HG03039 (cell line): Measurements from ENCODE around the gene FAM111B.
A peak's percentile ranks its signal among the peaks of the same experiment; 100 is the strongest.

Experiments used
- ATAC-seq: cut with Tn5 transposase; IDR thresholded peaks from one replicate; pipeline ENCODE4 v1.9.1; 2021; ENCODE audit warnings: mild to moderate bottlenecking, moderate library complexity; ENCODE audit not compliant: unreplicated experiment

The FAM111B gene

DNA sequence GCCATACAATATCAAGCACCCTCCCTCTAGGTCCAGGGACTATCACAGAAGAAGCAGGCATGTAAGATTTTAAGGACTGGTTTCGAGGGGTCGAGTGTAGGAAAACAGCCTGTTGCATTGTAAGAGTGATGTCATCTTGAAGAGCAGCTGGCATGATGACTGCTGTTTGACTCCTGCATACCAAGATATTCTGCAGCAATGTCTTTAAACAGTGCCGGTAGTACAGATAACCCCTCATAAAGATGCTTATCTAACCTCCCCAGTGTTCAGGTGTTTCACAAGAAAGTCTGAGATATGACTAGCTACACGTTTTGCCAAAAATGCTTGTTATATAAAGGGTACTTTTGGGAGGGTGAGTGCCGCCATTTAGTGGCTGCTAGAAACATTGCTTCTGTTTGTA is 47.6 kb downstream of the FAM111B start:
- ATAC-seq: no peak

DNA sequence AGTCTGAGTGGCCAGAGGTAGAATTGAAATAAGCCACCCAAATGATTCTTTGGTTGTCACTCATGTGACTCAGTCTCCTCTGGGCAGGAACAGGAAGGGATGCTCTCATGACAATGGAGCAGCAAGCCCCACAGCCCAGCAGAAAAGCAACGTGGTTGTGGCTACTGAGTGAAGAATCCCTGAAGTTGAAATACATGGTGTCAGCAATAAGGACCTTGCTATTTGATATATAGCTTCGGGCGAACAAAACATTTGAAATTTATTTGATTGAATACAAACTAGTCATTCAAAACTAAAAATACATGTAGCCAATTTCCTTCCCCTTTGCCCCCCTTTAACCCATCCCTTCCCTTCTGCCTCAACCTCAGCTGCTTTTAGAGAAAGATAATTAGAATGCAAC is 50.4 kb downstream of the FAM111B start:
- ATAC-seq: no peak

DNA sequence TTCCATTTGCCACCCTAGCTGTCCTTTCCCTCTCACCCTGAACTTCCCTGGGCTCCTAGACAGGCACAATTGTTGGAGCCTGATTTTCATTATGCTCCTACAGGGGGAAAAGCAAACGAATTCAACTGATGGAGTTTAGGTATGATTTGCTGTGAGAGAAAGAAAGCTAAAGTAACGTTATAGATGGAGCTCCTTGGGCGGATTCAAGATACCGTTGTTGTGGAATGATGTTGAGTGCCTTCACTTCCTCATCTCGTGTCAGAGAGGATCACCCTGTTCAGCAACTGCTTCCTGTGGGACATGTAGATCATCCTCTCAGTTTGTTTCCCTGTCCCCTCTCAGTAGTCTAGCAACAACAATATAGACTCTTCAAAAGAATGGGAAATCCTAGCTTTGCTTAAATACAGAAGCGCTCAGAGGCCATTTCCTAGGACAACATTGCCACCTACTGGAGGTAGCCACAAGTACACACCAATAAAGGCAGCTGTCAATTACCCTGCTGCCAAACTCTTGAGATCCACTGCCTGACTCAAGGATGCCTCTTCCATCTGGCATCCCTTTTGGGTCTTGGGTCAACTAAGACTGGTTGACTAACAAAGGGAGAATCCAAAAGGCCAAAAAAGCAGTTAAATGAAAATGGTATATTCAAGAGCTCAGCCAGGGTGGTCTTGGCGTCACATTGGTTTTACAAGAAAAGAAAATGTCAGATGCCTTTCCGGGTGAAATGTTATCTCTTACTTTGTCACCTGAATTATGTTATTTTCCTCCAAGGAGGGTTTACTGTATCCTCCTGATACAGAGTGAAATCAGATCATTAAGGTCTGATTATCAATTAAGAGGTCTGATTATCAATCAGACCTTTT is 51.4 kb downstream of the FAM111B start:
- ATAC-seq: peak; percentile 91

DNA sequence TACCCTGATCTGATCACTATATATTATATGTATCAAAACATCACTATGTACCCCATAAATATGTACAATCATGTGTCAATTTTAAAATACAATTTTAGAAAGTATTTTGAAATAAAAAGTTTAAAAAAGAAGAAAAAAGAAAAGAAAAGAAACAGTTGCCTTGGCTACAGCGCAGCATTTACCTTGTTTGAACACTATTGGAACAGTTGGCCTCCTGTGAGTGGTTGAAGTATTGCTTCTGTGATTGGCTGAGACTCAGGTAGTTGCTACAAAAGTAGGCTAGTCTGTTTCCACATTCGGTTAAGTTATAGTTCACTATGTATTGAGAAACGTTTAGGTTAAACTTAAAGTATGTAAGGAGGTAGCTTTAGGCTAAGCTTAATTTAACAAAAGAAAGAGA is 57.0 kb downstream of the FAM111B start:
- ATAC-seq: no peak

DNA sequence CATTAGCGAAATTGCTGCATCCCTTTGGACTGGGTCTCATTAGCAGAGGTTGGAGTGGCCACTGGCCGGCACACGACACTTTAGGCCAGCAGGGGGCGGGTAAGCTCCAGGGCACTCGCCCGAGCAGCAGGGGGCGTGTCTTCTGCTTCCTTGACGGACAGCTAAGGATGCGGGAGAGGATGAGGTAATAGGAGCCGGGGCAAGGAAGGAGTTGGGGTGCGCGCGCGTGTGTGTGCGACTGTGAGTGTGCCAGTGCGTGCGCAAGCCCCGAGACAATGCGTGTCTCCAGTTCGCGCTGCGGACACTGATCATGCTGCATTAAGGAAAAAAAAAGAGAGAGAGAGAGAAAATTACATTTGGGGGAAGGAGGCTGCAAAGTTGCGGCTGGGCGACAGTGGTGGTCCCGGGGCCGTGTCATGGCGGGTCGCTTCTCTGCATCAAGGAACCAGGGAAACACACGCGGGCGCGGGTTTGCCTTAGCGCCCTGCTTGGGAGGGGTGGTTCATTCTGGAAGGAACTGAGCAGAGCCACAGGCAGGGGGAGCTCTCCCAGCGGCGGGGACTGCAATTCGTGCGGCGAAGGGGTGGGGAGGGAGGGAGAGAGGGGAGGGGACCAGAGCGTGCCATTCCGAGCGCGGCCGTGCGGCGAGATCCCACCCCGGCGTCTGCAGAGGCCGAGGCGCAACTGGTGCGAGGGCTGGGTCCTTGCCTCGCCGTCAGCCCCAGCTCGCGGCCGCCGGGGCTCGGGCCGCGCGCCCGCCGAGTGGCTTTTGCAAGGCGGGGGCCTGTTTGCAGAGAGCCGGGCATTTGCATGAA is 64.7 kb downstream of the FAM111B start, which contains the start of gene DTX4:
TSS of gene DTX4 (plus strand) at position 625 of the 815 bp plus-strand sequence. CDS start 464 bp downstream, outside the sequence.
- ATAC-seq: peak; percentile 77

DNA sequence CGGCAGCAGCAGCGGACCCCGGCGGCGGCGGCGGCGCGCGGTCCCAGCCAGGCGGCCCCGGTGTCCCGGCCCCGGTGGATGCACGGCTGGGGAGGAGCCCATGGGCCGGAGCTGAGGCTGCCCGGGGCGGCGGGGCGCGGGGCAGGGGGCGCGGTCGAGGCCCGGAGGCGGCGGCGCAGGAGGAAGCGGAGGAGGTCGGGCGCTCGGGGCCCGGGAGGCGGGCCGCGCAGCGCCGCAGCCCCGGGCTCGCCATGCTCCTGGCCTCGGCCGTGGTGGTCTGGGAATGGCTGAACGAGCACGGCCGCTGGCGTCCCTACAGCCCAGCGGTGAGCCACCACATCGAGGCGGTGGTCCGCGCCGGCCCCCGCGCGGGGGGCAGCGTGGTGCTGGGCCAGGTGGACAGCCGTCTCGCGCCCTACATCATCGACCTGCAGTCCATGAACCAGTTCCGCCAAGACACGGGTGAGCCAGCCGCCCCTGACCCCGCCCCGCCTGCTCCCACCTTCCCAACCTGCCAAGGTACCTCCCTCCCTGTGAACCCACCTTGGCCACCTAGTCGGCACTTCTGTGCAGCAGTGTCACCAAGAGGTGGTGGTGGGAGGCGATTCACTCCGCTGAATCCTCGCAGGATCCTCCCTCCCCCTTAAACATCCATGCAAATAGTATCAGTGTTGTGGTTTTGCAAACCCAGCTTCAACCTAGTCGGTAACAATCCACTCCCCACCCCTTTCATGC is 65.5 kb downstream of the FAM111B start:
- peak; percentile 29 for ATAC-seq

DNA sequence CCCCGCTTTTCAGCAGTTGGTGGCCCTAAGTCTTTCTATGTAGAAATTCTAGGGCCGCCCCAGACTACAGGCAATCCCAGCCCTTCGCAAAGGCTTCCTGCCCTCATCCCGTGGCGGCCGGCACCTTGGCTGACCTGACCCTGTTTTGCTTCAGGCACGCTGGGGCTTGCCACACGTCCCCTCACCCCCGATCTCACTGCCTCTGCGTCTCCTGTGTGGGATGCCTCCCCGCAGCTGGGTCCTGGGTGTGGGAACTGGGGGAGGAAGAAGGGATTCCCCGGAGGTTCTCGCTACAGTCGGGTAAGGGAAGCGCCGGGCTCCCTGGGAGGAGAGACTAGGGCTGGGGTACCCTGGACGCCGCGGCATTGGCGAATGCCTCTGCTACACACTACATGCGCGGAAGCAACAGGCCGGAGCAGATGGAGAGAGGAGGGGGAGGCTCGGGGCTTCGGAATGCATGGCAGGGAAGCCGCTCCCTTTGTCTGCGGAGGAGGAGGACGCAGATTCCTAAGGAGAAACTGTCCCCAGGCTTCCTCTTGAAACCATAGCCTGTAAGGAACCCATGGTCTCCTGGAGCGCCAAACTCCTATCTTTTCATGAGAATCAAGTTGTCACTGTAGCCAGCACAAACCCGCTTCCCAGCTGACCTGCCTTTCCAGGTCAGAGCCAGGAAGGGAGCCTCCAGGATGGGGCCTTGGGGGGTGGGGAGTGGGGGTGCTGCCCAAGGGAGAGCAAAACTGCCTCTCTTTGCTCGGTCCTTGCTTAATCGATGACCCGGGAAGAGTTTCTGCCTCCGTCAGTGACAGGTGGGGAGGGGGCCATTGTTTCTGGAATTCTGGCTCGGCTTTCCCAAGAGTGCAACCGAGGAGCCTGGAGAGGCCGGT is 66.3 kb downstream of the FAM111B start:
- no peak for ATAC-seq

DNA sequence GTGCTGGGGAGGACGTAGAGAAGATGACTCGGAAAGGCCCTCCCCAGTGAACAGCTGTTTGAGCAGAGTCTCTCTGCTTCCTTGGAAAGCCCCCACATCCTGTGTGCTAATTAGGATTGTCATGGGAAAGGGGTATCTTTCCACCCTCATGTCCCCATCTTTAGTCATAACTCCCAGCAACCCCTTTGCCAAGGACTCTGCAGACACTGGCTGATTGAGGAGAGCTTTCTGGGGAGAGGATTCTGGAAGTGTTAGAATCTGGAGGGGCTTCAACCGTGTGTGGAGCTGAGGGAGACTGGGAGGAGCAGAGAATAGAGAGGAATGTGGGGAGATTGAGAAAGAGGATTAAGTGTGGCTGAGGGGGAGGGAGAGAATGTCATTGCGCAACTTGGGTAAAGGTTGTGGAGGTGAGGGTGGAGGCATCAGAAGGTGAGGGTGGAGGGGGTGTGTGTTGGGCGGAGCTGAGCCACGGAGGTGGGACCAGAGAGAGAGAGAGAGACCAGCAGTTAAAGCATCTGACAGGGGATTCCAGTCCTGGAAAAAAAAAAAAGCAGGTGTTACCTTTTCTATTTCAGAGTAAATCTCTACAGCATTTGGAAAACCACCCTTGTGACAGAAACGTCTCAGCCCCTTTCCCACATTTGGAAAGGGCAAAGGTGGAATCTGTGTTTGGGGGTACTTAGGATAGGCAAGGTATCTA is 67.1 kb downstream of the FAM111B start:
- no peak for ATAC-seq

DNA sequence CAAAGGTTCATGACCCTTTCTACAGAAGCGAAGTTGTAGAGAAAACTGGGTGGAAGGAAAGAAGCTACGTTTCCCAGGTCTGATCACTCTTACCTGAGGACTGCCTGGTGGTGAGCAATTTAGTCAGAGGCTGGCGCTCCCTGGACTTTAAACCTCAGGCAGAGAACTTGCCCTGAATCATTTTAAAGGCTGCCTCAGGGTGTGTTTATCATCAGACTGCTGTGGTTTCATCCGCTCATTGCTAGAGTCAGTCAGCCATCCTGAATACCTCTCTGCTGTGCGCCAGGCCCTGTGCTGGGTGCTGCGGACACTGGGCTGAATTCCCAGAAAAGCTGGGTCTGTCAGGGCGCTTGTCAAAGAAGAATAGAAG is 67.6 kb downstream of the FAM111B start:
- no peak for ATAC-seq

DNA sequence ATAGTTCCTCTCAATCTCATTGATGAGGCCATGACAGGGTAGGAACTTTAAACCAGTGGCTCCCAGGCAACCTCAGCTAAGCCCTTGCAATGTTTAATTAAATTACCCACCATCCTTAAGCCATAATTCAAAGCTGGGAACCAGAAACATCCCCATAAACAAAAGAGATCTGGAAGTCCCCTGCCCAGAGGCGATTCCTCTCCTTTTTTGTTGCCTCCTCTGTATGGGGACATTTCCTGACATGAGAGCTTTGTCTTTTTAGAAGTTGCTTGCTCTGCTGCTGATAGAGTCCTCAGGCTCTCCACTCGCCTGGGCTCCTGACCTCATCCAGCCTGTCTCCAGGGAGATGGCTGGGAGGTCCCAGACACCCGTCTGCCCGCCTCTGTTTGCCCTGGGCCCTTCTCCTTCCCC is 68.1 kb downstream of the FAM111B start:
- ATAC-seq: no peak

DNA sequence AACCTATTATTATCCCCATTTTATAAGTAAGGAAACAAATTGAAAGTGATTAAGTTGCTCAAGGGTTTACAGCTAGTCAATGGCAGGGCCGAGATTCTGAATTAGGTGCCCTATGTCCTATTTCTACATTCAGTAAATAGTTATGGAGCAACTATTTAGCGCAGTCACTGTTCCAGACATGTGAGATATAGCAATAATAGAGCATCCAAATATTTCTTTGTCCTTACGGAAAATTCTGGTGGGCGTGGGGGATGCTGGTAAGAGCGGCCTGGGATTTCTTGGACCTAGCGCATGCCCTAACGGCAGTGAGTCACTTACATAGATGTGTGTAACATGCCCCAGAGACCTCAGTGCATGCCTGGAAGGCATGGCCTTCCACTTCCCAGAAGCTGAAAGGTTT is 69.3 kb downstream of the FAM111B start:
- ATAC-seq: no peak
